ENCODE results near the gene TSHR.

DNA sequence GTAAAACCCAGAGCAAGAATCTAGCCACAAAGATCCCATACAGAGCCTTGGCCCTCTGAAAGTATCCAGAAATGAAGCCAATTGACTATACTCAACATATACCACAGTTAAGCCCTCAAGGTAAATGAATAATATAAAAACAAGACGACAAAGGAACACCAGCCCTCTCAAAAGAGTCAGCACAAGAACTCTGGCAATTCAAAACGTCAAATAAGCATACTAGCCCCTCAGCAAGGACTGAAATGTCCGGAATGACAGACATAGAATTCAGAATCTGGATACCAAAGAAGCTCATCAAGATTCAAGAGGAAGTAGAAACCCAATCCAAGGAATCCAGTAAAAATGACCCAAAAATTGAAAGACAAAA lies 215.4 kb downstream of the TSHR start:
- no peak for TF ChIP-seq POLR2AphosphoS5 (IDR thresholded peaks at IDR 0.05; ENCODE audit: low read depth, low read length)
- TF ChIP-seq, protein P1, sequence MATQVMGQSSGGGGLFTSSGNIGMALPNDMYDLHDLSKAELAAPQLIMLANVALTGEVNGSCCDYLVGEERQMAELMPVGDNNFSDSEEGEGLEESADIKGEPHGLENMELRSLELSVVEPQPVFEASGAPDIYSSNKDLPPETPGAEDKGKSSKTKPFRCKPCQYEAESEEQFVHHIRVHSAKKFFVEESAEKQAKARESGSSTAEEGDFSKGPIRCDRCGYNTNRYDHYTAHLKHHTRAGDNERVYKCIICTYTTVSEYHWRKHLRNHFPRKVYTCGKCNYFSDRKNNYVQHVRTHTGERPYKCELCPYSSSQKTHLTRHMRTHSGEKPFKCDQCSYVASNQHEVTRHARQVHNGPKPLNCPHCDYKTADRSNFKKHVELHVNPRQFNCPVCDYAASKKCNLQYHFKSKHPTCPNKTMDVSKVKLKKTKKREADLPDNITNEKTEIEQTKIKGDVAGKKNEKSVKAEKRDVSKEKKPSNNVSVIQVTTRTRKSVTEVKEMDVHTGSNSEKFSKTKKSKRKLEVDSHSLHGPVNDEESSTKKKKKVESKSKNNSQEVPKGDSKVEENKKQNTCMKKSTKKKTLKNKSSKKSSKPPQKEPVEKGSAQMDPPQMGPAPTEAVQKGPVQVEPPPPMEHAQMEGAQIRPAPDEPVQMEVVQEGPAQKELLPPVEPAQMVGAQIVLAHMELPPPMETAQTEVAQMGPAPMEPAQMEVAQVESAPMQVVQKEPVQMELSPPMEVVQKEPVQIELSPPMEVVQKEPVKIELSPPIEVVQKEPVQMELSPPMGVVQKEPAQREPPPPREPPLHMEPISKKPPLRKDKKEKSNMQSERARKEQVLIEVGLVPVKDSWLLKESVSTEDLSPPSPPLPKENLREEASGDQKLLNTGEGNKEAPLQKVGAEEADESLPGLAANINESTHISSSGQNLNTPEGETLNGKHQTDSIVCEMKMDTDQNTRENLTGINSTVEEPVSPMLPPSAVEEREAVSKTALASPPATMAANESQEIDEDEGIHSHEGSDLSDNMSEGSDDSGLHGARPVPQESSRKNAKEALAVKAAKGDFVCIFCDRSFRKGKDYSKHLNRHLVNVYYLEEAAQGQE (IDR thresholded peaks at IDR 0.05; ENCODE audit: insufficient read depth in 1 of 2, low read depth in 2 of 2, low read length in 2 of 2) = no peak
- TF ChIP-seq TAF1 (IDR thresholded peaks at IDR 0.05; ENCODE audit: borderline replicate concordance, insufficient read depth, low read length) = no peak
- no peak for TF ChIP-seq FOXP2 (optimal IDR thresholded peaks at IDR 0.05; ENCODE audit: borderline replicate concordance, extremely low read depth, extremely low read length, insufficient read depth)
